Effector CD8-positive, alpha-beta T cell (primary cell): ENCODE results near the gene SFXN3.

Source experiments
- DNase-seq: peaks from one replicate; lab custom pipeline; 2025; lab: John Stamatoyannopoulos, UW
- total RNA-seq, 4 experiments: gene quantifications; one replicate each; lab custom pipeline; 2026; lab: John Stamatoyannopoulos, UW

SFXN3 gene, protein sequence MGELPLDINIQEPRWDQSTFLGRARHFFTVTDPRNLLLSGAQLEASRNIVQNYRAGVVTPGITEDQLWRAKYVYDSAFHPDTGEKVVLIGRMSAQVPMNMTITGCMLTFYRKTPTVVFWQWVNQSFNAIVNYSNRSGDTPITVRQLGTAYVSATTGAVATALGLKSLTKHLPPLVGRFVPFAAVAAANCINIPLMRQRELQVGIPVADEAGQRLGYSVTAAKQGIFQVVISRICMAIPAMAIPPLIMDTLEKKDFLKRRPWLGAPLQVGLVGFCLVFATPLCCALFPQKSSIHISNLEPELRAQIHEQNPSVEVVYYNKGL
- 101 to 203 (median 173) reads per million in 4 experiments for total RNA-seq

DNA sequence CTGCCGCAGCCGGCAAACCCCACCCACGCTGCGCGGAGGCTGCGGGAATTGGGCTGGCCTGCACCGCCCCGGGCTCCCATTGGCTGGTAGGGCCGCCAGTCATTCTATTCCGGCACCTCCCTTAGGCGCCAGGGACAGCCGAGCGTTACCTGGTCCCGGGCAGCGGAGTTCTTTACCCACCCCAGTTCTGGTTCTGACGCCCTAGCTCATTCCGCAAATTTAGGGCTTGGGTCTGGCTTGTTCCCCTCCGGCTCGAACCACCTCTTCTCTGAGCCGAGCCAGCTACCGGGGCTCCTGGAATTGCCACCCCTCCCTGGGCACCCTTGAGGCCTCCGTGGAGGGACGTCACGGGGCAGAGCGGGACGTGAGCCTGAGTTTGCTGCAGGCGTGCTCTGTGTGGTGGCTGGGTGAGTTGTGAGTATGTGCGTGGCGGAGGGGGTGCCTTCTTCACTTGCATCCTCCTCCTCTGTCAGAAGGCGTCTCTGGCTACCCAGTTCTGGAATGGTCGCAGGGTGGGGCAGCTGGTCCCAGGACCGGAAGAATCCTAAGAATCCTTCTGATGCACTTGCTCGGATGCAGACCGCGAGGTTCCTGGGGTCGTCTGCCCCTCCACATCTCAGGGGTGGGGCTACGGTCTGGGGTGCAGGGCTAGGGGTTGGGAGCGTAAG is at the start of gene SFXN3, which contains the start of gene PDZD7:
Gene SFXN3, plus strand, starts transcription at position 107 of the 668 bp plus-strand sequence. CDS start 3,461 bp downstream, outside the sequence.
Gene PDZD7, minus strand, starts transcription at position 2 of the 668 bp plus-strand sequence. CDS start 910 bp downstream, outside the sequence.
- DNase-seq, result peak; percentile 90

DNA sequence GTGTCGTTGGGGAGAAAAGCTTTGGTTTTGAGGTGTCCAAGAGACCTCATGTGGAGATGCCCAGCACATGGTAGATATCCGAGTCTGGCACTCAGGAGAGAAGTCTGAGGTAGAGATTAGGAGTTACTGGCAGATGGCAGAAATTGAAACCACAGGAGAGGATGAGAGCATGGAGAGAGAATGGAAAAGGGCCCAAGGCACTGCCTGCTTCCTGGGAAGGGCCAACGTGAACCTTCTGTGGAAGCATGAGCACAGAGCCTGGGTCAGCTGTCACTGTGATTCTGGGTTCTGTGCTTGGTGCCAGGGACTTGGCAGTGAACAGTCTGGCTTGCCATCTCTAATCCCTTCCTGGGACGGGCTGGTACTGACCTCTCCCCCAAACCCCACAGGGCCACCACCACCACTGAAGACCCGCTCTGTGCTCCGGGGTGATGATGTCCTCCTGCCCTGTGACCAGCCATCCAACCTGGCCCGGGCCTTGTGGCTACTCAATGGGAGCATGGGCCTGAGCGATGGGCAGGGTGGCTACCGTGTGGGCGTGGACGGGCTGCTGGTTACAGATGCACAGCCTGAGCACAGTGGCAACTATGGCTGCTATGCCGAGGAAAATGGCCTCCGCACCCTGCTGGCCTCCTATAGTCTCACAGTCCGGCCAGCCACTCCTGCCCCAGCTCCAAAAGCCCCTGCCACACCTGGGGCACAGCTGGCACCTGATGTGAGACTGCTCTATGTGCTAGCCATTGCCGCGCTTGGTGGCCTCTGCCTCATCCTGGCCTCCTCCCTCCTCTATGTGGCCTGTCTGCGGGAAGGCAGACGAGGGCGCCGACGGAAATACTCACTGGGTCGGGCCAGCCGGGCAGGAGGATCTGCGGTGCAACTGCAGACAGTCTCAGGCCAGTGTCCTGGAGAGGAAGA is 47.9 kb upstream of the SFXN3 start:
- DNase-seq, result no peak

DNA sequence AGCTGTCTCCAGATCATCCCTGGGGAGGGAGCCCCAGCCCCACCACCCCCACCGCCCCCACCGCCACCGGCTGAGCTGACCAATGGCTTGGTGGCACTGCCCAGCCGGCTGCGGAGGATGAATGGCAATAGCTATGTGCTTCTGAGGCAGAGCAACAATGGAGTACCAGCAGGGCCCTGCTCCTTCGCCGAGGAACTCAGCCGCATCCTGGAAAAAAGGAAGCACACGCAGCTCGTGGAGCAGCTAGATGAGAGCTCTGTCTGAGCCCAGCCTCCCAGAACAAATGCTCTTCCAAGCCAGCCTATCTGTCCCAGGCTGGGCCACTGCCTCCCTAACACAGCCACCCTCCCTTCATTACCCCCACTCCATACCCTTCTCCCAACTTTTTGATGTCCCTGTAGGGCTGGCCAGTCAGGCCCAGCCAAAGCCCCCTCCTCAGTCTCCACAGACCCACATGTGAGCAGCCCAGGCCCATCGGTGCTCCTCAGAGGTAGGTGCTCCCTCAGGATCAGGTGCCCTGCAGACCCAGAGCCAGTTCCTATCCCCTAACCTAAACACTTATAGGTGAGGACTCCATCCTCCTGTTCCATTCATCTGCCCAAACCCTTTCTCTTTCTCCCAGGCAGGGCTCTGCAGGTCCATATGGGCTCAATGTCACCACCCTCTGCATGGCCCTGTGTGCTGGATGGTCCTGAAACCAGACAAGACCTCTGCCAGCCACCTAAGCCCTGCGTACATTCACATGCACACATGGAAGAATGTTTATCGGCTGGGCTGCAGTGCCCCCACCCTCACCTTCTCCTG is 47.0 kb upstream of the SFXN3 start:
- no peak for DNase-seq

DNA sequence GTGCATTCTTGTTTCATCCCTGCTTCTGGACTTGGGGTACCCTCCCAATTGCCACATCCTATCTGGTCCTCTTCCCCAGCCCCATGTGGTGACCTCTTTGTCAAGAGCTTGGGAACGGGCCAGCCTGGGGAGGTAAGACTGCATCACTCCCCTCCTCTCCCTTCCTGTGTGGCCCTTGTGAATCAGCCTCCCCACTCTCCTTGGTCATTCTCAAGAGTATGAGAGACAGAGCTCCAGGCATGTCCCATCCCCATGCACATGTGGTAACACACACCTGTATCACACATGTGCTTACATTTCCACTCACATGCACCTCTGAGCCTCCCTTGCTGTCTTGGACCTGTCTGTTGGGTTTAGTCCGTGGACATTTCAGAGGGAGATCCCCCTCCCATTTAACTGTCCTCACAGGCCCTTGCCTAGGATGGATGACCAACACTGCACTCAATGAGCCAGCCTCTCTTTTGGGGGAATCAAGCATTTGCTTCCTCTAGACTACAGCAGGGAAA is 46.3 kb upstream of the SFXN3 start:
- DNase-seq, result no peak

DNA sequence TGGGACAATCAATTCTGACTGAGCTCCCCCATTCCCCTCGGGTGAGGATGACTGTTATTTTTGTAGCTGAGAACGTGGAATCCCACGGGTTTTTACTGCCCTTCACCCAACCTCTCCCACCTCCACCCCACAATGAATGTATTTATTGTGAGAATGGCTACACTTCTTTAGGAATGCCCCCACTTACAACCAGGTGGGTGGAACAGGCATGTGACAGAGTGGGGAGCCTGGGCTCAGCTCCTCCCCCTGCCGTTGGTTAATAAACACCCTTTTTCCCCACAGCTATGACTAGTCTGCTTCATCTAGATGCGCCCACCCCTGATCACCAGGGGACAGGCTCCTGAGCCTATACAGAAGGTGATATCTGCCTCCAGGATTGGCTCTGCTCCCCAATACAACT is 45.7 kb upstream of the SFXN3 start:
- DNase-seq, result no peak

DNA sequence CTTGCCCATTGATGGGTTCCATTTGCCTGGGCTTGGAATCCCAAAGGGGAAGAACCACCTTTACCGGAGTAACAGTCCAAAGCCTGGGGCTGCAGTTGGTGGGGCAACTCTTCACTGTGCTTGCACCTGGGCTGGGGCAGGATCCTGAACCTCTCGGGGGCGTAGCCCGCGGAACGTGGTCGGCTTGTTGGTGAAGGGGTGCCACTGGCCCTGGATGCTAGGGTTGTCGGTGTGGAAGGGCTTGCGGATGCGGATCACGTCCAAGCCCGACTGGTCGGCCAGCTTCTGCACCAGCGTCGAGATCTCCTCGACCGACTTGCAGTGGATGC is 44.4 kb upstream of the SFXN3 start:
- DNase-seq, result no peak

DNA sequence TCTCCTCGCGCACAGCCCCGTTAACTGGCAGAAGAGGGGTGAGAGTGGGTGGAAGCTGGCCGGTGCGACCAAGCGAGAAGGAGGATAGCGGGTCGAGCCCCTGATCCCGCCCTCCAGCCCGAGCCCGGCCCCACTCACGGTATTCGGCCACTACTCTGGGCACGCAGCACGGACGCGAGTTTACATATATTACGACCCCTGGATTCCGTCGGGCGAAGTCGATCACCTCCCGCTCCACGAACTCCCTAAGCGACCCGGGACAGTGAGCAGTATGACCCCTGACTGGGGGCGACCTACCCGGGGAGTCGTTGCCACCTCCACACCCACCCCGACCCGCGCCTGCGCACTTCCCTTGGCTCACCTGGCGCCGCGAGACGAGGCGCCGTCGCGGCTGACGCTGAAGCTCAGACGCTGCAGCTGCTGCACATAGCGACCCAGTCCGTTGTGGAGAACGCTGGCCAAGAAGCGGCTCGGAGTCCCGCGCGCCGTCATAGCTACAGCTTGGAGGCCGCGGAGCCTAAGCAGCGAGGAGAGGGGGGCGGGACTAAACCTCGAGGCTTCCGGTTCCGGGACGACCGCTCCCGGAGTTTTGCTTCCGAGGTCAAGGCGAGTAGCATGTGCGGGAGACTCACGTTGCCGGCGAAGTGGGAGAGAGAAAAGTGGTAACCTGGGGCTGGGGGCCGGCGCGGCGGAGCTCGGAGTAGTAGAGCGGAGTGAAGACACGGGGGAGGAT is 43.9 kb upstream of the SFXN3 start, which contains the start of the genes MRPL43 and TWNK:
Gene MRPL43, minus strand, starts transcription at position 546 of the 733 bp plus-strand sequence. Its CDS starts 54 bp downstream, at position 492.
Gene TWNK, plus strand, starts transcription at position 592 of the 733 bp plus-strand sequence. CDS start 668 bp downstream, outside the sequence.
- peak; percentile 74 for DNase-seq

DNA sequence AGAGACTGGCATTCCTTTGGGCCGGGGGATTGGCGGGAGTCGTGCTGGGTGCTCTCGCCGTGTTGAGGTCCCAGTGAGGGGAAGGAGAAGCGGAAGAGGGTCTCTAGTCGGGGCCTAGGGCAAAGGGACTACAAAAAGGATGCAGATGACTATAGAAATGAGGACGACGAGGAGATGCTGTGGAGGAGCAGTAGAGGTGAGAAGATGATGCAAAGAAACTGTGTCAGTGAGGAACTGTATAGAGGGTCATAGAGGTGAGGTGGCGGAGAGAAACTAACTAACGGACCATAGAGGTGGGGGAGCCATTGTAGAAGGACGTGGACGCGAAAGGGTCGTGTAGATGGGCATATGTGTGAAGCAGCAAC is 43.4 kb upstream of the SFXN3 start:
- no peak for DNase-seq

DNA sequence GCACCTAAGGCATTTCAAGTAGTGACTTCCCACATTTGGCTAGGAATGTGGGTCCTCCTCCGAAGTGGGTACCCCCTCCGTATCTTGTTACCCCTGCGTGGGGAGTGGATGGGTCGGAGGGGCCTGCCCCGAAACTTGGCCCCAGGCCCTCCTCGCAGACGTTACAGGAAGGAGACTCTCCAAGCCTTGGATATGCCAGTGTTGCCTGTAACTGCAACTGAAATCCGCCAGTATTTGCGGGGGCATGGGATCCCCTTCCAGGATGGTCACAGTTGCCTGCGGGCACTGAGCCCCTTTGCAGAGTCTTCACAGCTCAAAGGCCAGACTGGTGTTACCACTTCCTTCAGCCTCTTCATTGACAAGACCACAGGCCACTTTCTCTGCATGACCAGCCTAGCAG is 42.9 kb upstream of the SFXN3 start:
- DNase-seq, result no peak

DNA sequence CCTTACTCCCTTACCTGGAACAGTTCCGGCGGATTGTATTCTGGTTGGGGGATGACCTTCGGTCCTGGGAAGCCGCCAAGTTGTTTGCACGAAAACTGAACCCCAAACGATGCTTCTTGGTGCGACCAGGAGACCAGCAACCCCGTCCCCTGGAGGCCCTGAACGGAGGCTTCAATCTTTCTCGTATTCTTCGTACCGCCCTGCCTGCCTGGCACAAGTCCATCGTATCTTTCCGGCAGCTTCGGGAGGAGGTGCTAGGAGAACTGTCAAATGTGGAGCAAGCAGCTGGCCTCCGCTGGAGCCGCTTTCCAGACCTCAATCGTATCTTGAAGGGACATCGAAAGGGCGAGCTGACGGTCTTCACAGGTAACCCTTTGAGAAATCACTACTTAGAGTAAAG is 41.9 kb upstream of the SFXN3 start:
- DNase-seq, result no peak

DNA sequence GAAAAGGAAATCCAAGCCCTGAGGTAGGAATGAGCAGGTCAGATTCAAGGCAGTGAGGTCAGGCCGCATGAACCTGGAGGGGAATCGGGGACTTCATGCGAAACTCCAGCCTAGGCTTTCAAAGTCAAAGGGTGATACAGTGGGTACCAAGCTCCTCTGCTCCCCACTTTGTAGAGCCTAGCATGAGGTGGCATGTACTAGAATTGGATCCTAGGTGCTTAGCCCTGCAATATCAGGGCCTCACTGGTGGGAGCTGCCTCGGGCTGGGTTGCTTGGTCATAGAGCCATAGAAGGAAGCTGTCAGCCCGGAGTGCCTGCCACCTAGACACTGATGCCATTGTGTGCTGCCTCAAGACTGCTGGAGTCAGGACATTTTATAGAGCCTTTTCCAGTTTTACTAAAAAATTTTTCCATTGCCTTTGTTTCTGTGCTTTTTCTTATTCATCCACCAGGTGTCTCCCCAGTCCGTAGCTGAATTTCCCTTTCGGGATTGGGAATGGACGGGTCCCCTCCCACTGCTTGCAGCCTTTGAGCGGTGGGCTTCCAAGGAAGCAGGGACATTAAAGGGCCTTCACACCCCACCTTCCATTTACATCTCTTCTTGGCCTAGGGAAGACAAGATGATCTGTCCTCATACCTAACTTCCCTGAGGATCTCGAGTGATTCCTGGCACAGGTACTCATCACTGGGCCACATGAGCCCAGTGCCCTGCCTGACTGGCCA is 36.9 kb upstream of the SFXN3 start:
- DNase-seq, result no peak

DNA sequence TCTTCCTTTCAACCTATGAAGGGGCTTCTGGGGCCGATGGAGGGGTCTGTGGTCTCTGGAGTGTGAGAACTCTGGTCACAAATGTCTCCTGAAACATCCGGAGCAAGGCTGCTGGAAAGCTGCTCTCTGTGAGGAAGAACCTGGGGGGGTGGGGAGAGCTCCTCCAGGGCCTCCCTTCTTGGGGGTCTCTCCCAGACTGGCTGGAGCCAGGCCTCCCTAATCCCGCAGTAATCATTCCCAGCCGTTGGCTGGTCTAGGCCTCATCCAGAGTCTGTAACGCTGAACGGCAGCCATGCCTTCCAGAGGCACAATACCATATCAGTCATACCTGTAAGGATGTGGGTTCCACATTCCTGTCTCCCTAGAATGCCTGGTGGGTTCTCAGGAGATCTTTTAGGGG is 35.9 kb upstream of the SFXN3 start:
- no peak for DNase-seq

DNA sequence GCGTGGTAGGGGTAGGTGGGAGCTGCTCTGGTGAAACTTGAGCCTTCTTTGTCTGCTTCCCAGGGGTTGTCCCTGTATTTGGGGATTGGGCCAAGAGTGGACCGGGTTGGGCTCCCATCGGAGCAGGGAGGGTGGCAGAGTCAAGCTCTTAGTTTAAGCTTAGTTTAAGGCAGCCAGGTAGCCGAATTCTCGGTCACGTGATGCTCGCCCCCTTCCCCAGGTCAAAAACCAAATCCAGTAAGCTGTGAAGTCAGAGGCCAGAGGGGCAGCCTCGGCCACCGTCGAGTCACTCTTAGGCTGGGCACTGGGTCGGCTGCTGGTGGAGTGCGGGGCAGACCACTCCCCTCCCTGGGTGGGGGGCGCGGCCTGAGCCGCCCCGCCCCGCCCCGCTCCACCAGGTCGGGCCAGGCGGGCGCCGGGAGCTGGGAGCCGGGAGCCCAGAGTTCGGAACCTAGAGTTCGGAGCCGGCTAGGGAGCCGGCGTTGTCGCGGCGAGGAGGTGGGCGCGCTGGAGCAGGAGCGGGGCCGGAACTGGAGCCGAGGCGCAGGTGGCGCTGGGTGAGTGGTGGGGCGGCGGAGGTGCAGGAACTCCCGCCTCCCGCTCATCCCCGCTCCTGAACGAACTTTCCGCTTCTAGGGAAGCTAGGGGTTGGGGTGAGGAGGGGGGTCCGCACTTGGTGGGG is 34.2 kb upstream of the SFXN3 start:
- peak; percentile 33 for DNase-seq

DNA sequence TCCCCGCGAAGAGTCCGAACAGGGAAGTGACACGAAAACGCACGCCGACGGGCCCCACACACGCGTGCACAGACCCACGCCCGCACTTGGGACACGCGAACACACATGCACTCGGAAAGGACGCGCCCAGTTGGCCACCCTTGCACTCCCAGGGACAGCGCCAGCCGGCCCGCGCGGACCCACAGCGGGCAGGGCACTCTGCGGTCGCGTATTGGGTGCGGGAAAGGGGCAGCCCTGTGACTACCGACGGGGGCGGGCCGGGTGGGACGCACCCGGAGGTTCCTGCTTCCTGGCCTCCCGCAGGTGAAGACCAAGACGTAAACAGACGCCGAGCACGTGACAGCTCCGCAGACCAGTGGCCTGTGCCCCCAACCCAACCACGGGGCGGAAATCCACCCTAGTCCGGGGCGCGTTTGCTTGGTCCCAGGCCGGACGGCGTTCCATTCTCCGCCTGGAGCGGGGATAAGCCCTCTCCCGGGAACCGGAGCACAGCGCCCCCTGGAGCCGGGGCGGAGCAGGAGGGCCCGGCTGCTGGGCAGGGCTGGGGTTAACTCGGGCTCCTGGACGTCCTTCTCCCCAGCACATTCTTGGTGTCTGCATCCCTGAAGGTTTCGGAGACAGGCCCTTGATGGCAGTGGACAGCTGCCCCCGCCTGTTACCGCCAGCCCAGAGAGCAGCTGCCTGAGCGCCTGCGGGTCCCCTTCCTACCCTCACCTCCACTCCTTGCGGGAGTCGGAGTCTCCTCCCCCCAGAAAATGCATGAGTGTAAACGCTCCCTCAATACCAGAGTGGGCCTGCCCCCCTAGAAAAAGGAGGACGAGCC is 33.5 kb upstream of the SFXN3 start:
- peak; percentile 61 for DNase-seq

DNA sequence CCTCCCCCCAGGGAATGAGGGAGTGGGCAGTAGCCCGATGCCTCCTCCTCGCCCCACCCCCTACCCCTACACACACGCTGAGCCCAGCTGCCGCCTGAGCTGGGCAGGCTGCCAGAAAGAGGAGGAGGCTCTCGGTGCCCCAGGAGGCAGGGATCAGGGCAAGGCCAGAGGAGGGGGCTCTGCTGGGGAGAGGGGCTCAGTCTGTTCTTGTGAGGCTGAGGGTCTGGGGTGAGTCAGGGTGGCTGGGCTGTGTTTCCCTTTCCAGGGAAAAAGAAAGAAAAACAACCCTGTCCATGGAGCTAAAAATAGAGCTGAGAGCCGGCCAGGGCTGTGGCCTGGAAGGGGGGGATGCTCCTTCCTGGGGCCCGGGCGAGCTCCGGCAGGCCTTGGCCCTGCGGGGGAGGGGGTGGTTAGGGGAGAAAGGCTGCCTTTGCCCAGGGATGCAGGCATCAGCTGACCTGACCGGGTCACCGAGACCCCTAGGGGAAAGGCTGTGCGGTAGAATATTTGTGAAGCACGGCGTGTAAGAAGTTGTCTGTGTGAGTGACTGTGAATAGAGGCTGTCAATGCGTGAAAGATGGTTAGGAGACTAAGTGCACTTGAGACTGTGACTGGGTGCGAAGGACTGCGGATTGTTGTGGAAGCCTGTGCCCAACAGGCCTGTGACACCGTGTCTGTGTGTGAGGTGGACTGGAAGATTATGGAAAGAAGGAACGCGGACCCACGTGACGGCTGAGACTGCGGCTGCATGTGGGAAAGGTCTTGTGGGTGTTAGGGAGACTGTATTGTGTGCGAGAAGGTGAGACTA is 32.6 kb upstream of the SFXN3 start:
- peak; percentile 58 for DNase-seq

DNA sequence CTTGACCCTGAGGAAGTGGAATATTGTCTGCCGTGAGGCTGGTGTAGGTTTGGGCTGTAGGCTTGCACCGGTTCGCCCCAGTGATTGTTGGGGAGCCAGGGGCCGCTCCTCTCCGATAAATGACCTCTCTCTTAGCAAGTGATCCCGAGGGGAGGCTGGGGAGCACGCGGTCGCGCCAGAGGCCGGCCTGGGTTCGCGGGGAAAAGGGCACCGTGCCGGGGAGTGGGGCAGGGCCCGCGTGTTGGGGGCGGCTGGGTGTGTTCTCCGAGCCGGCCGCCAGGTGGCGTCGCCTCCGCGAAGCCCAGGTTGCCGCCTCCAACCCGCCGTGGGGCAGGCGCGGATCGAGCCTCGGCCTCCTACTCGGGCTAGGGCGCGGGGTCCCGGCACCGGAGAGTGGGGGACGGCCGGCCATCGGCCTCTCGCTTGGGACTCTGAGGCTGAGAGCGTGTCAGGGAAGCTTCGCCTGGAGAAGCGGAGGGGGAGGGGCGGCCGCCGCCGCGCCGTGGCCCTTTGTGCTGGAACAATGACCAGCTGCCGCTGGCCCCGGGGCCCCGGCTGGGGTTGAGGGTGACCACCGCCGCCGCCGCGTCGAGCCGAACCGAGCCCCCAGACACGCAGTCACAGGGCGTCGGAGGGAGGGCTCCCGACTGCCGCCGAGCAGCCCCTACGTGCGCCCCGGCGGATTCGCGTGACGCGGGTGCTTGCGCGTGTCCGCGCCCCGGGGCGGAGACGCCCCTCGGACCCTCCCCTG is 31.9 kb upstream of the SFXN3 start:
- peak; percentile 60 for DNase-seq

DNA sequence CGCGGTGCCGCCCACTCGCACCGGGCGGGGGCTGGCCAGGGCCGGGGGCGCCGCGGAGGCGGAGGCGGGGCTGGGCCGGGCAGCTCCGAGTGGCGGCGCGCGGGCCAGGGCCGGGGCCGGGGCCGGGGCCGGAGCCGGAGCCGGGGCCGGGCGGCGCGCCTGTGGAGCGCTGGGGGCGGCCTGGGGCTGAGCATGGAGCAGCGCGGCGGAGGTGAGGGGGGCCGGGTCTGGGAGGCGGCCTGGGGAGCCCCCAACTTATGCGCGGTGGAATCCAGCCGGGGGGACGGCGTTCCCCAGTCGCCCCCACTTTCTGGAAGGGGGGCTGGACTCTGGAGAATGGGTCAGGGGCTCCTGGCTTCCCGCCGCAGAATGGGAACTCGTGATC is 31.3 kb upstream of the SFXN3 start, which contains the start of gene LZTS2:
Gene LZTS2, plus strand, starts transcription at position 67 of the 385 bp plus-strand sequence. CDS start 2,731 bp downstream, outside the sequence.
- no peak for DNase-seq
